Muscle layer of colon (tissue), 2 donors: Measurements from ENCODE around the gene ATRNL1.

Experiments used
- H3K27ac ChIP-seq: one replicate; pipeline ENCODE4 v1.7.0; 2013; ENCODE audit warnings: low read depth, mild to moderate bottlenecking, low read length, moderate library complexity
- H3K27me3 ChIP-seq, 2 donors: one replicate each; pipeline ENCODE4 v1.7.0; 2013; ENCODE audit warnings: low read length in 2 of 2, mild to moderate bottlenecking in 2 of 2; ENCODE audit not compliant: insufficient read depth in 2 of 2, control insufficient read depth in 1 of 2
- H3K36me3 ChIP-seq: one replicate; pipeline ENCODE4 v1.7.0; 2013; ENCODE audit warnings: mild to moderate bottlenecking, low read length; ENCODE audit not compliant: insufficient read depth
- H3K4me1 ChIP-seq: one replicate; pipeline ENCODE4 v1.7.0; 2013; ENCODE audit warnings: mild to moderate bottlenecking, low read length; ENCODE audit not compliant: insufficient read depth
- H3K4me3 ChIP-seq, 2 donors: one replicate each; pipeline ENCODE4 v1.7.0; 2013; ENCODE audit warnings: low read length in 2 of 2, low read depth in 1 of 2, mild to moderate bottlenecking in 1 of 2, moderate library complexity in 1 of 2
- H3K9ac ChIP-seq: one replicate; pipeline ENCODE4 v1.7.0; 2013; ENCODE audit warnings: low read length
- H3K9me3 ChIP-seq: one replicate; pipeline ENCODE4 v1.7.0; 2013; ENCODE audit warnings: mild to moderate bottlenecking, low read length
- donor health status: abdominal sarcoma.
- donor health status: Adenocarcinoma of cecum.

ATRNL1 gene

GRCh38 chr10:115850666-115851065 is 757.5 kb downstream of the ATRNL1 start:
- Histone ChIP-seq H3K27ac (no peak overlapping the region), H3K4me3 (no peak overlapping the region), H3K36me3 (no peaks in the 10 kb centered on the region), H3K9me3 (no peaks in the 10 kb centered on the region), H3K27me3 (no peaks in the 10 kb centered on the region), H3K4me1 (no peaks in the 10 kb centered on the region), H3K9ac (no peak overlapping the region)

GRCh38 chr10:115851695-115852094 is 758.5 kb downstream of the ATRNL1 start:
- H3K4me1 ChIP-seq = no peaks in the 10 kb centered on the region
- H3K9me3 ChIP-seq = no peaks in the 10 kb centered on the region
- no peak overlapping the region for H3K4me3 ChIP-seq
- H3K9ac ChIP-seq = no peak overlapping the region
- H3K27me3 ChIP-seq = no peaks in the 10 kb centered on the region
- H3K27ac ChIP-seq = no peak overlapping the region
- no peaks in the 10 kb centered on the region for H3K36me3 ChIP-seq

GRCh38 chr10:115854740-115855435 is 761.7 kb downstream of the ATRNL1 start:
- H3K9ac ChIP-seq = no peak overlapping the region
- no peak overlapping the region for H3K27ac ChIP-seq
- no peaks in the 10 kb centered on the region for H3K9me3 ChIP-seq
- no peaks in the 10 kb centered on the region for H3K4me1 ChIP-seq
- H3K27me3 ChIP-seq = no peaks in the 10 kb centered on the region
- H3K4me3 ChIP-seq = no peak overlapping the region
- no peaks in the 10 kb centered on the region for H3K36me3 ChIP-seq

GRCh38 chr10:115856580-115856979 is 763.4 kb downstream of the ATRNL1 start:
- Histone ChIP-seq H3K4me3 (no peak overlapping the region), H3K9ac (no peak overlapping the region), H3K27ac (no peak overlapping the region)

GRCh38 chr10:115857856-115858255 is 764.7 kb downstream of the ATRNL1 start:
- no peak overlapping the region for H3K9ac ChIP-seq
- no peak overlapping the region for H3K27ac ChIP-seq
- H3K36me3 ChIP-seq = no peaks in the 10 kb centered on the region
- H3K4me1 ChIP-seq = no peaks in the 10 kb centered on the region
- no peaks in the 10 kb centered on the region for H3K27me3 ChIP-seq
- H3K9me3 ChIP-seq = no peaks in the 10 kb centered on the region
- no peak overlapping the region for H3K4me3 ChIP-seq

More at GRCh38 chr10:115856580-115856979, 763.4 kb downstream of the ATRNL1 start:
- Histone ChIP-seq H3K36me3 (no peaks in the 10 kb centered on the region), H3K9me3 (no peaks in the 10 kb centered on the region), H3K4me1 (no peaks in the 10 kb centered on the region), H3K27me3 (no peaks in the 10 kb centered on the region)

- H3K27me3 ChIP-seq = no peaks in the 10 kb centered on the region
- no peak overlapping the region for H3K9ac ChIP-seq
- no peaks in the 10 kb centered on the region for H3K4me1 ChIP-seq
- no peaks in the 10 kb centered on the region for H3K9me3 ChIP-seq
- no peak overlapping the region for H3K27ac ChIP-seq
- no peaks in the 10 kb centered on the region for H3K36me3 ChIP-seq
- no peak overlapping the region for H3K4me3 ChIP-seq
Observed at GRCh38 chr10:115860182-115861107, 767.3 kb downstream of the ATRNL1 start.

- Histone ChIP-seq H3K9me3 (no peaks in the 10 kb centered on the region), H3K4me1 (no peaks in the 10 kb centered on the region), H3K27ac (no peak overlapping the region)
Observed at GRCh38 chr10:115861455-115861854, 768.3 kb downstream of the ATRNL1 start.

GRCh38 chr10:115861864-115862263 is 768.7 kb downstream of the ATRNL1 start:
- Histone ChIP-seq H3K4me3 (no peak overlapping the region), H3K27me3 (no peaks in the 10 kb centered on the region), H3K4me1 (no peaks in the 10 kb centered on the region), H3K36me3 (no peaks in the 10 kb centered on the region), H3K27ac (no peak overlapping the region), H3K9me3 (no peaks in the 10 kb centered on the region), H3K9ac (no peak overlapping the region)

More at GRCh38 chr10:115861455-115861854, 768.3 kb downstream of the ATRNL1 start:
- H3K4me3 ChIP-seq = no peak overlapping the region
- no peaks in the 10 kb centered on the region for H3K36me3 ChIP-seq
- no peak overlapping the region for H3K9ac ChIP-seq
- no peaks in the 10 kb centered on the region for H3K27me3 ChIP-seq

GRCh38 chr10:115866174-115866573 is 773.0 kb downstream of the ATRNL1 start:
- Histone ChIP-seq H3K27ac (no peak overlapping the region), H3K4me3 (no peak overlapping the region), H3K36me3 (no peaks in the 10 kb centered on the region), H3K9me3 (no peaks in the 10 kb centered on the region), H3K27me3 (no peaks in the 10 kb centered on the region), H3K9ac (no peak overlapping the region), H3K4me1 (no peaks in the 10 kb centered on the region)

GRCh38 chr10:115866691-115867090 is 773.5 kb downstream of the ATRNL1 start:
- H3K27ac ChIP-seq = no peak overlapping the region
- H3K4me1 ChIP-seq = no peaks in the 10 kb centered on the region
- no peaks in the 10 kb centered on the region for H3K9me3 ChIP-seq
- H3K27me3 ChIP-seq = no peaks in the 10 kb centered on the region
- H3K4me3 ChIP-seq = no peak overlapping the region
- H3K36me3 ChIP-seq = no peaks in the 10 kb centered on the region
- H3K9ac ChIP-seq = no peak overlapping the region

- H3K4me1 ChIP-seq = no peaks in the 10 kb centered on the region
- H3K27ac ChIP-seq = no peak overlapping the region
Observed at GRCh38 chr10:115867305-115867704, 774.1 kb downstream of the ATRNL1 start.

More at GRCh38 chr10:115867305-115867704, 774.1 kb downstream of the ATRNL1 start:
- H3K4me3 ChIP-seq = no peak overlapping the region
- H3K36me3 ChIP-seq = no peaks in the 10 kb centered on the region
- no peaks in the 10 kb centered on the region for H3K27me3 ChIP-seq
- no peak overlapping the region for H3K9ac ChIP-seq
- H3K9me3 ChIP-seq = no peaks in the 10 kb centered on the region
